A549 (cell line): ENCODE measurements around the gene STX18. TPM values are rescaled to one million over a fixed set of nuclear protein-coding genes. Genes with fewer than 3 reads are reported as not detected.

Source experiments
- ATAC-seq, 2 experiments: fragments of 200-7000 bp in 1 of 2; fragments of >200 bp in 1 of 2; cut with Nextera tagmentation in 1 of 2; cut with Tn5 transposase in 1 of 2; 3 replicates each; pipeline versions ENCODE4 v1.8.0 to v1.9.1; 2018 to 2020; ENCODE audit warnings: mild to moderate bottlenecking in 1 of 2, moderate library complexity in 1 of 2
- CTCF ChIA-PET: fragments of 300-600 bp; sonication (Branson Sonifier 250); formaldehyde crosslinking; extraction: SDS; loops from one replicate; lab custom pipeline; 2021; ENCODE audit warnings: antibody characterized with exemption, inconsistent platforms; lab: Yijun Ruan, JAX
- POLR2A ChIA-PET: fragments of 350-600 bp; formaldehyde crosslinking; extraction: SDS; loops from one replicate; lab custom pipeline; 2021; ENCODE audit warnings: antibody characterized with exemption, inconsistent platforms; lab: Yijun Ruan, JAX
- DNase-seq, 2 experiments: peaks; one replicate each; pipeline versions ENCODE4 v3.0.0 to v3.0.0-alpha.2; 2011 to 2016; ENCODE audit warnings: low read depth in 1 of 2, low spot score in 1 of 2
- FAIRE-seq: peaks from 2 replicates; lab custom pipeline; 2011; peaks lifted over from hg19 to GRCh38; lab: Jason Lieb, UNC
- H3K27ac ChIP-seq, 2 experiments: fragments of >200 bp; sonication (Bioruptor Twin); formaldehyde crosslinking; 3 replicates each; pipeline ENCODE4 v1.5.1; 2016 to 2017
- H3K4me1 ChIP-seq: fragments of >200 bp; sonication (Bioruptor Twin); formaldehyde crosslinking; 3 replicates; pipeline ENCODE4 v1.6.1; 2016
- H3K4me2 ChIP-seq: fragments of >200 bp; sonication (Bioruptor Twin); formaldehyde crosslinking; 3 replicates; pipeline ENCODE4 v1.6.1; 2016
- H3K4me3 ChIP-seq: fragments of >200 bp; sonication (Bioruptor Twin); formaldehyde crosslinking; 3 replicates; pipeline ENCODE4 v1.5.1; 2016
- H3K9me3 ChIP-seq: fragments of >200 bp; sonication (Bioruptor Twin); formaldehyde crosslinking; 3 replicates; pipeline ENCODE4 v1.6.1; 2016
- ATOH8 ChIP-seq: fragments of 250-450 bp; sonication (Bioruptor Pico); IDR thresholded peaks from 2 replicates; pipeline ENCODE4 v1.5.0; 2020; ENCODE audit warnings: low read depth, mild to moderate bottlenecking, moderate library complexity
- BCL3 ChIP-seq: fragments of >200 bp; sonication (Bioruptor Twin); formaldehyde crosslinking; IDR thresholded peaks from 3 replicates; pipeline ENCODE4 v1.6.1; 2016
- BHLHE40 ChIP-seq: IDR thresholded peaks from 2 replicates; pipeline ENCODE4 v1.6.1; 2012; ENCODE audit warnings: low read depth, low read length, inconsistent platforms
- CBX2 ChIP-seq: fragments of 200-600 bp; sonication (generic); IDR thresholded peaks from 2 replicates; pipeline ENCODE4 v1.6.1; 2016; ENCODE audit warnings: low read depth, mild to moderate bottlenecking, borderline replicate concordance
- CBX8 ChIP-seq: fragments of 200-600 bp; sonication (generic); IDR thresholded peaks from 2 replicates; pipeline ENCODE4 v1.6.1; 2016
- CHD2 ChIP-seq: fragments of 150-350 bp; IDR thresholded peaks from 2 replicates; pipeline ENCODE4 v1.6.1; 2014; ENCODE audit warnings: low read length; ENCODE audit not compliant: partially characterized antibody
- E2F6 ChIP-seq: IDR thresholded peaks from 2 replicates; pipeline ENCODE4 v1.6.1; 2012; ENCODE audit warnings: low read depth, borderline replicate concordance
- ELK1 ChIP-seq: fragments of 150-350 bp; IDR thresholded peaks from 2 replicates; pipeline ENCODE4 v1.6.1; 2014; ENCODE audit warnings: low read depth, mild to moderate bottlenecking, low read length
- EP300 ChIP-seq, 2 experiments: fragments of >200 bp; sonication (Bioruptor Twin); formaldehyde crosslinking; IDR thresholded peaks; 2 replicates in 1 of 2; 3 replicates in 1 of 2; pipeline ENCODE4 v1.6.1; 2016 to 2017
- FOSB ChIP-seq: fragments of 250-450 bp; sonication (Bioruptor Pico); IDR thresholded peaks from 2 replicates; pipeline ENCODE4 v1.5.0; 2020; ENCODE audit warnings: mild to moderate bottlenecking, moderate library complexity
- FOSL2 ChIP-seq, 2 experiments: fragments of 450-650 bp in 1 of 2; fragments of >200 bp in 1 of 2; sonication (Bioruptor Twin) in 1 of 2; formaldehyde crosslinking; IDR thresholded peaks; 2 replicates each; pipeline versions ENCODE4 v1.5.0 to v1.6.1; 2016 to 2020; ENCODE audit warnings: mild to moderate bottlenecking in 1 of 2, moderate library complexity in 1 of 2
- FOXS1 ChIP-seq: fragments of 250-450 bp; sonication (Bioruptor Pico); IDR thresholded peaks from 2 replicates; pipeline ENCODE4 v1.5.0; 2020; ENCODE audit warnings: mild to moderate bottlenecking, moderate library complexity
- HES2 ChIP-seq: fragments of >200 bp; sonication (Bioruptor Twin); formaldehyde crosslinking; IDR thresholded peaks from 2 replicates; pipeline ENCODE4 v1.6.1; 2016
- JUN ChIP-seq, 2 experiments: fragments of >200 bp; sonication (Bioruptor Twin); formaldehyde crosslinking; IDR thresholded peaks; 2 replicates in 1 of 2; 3 replicates in 1 of 2; pipeline ENCODE4 v1.6.1; 2016 to 2017
- KDM5A ChIP-seq: fragments of 200-600 bp; sonication (generic); IDR thresholded peaks from 2 replicates; pipeline ENCODE4 v1.6.1; 2016; ENCODE audit warnings: antibody characterized with exemption, mild to moderate bottlenecking
- MAFK ChIP-seq: fragments of 450-650 bp; IDR thresholded peaks from 2 replicates; pipeline ENCODE4 v1.6.1; 2014; ENCODE audit not compliant: partially characterized antibody
- NFE2L2 ChIP-seq: fragments of 150-350 bp; conservative IDR thresholded peaks from 2 replicates; pipeline ENCODE4 v1.6.1; 2014; ENCODE audit warnings: low read length
- NR3C1 ChIP-seq: fragments of >200 bp; sonication (Bioruptor Twin); formaldehyde crosslinking; IDR thresholded peaks from 3 replicates; pipeline ENCODE4 v1.6.1; 2017
- PBX3 ChIP-seq: IDR thresholded peaks from 2 replicates; pipeline ENCODE4 v1.6.1; 2012
- PHF8 ChIP-seq: fragments of 200-600 bp; sonication (generic); IDR thresholded peaks from 2 replicates; pipeline ENCODE4 v1.6.1; 2016; ENCODE audit warnings: low read depth, mild to moderate bottlenecking, antibody characterized with exemption, moderate library complexity, borderline replicate concordance
- SMC3 ChIP-seq: fragments of >200 bp; sonication (Bioruptor Twin); formaldehyde crosslinking; IDR thresholded peaks from 3 replicates; pipeline ENCODE4 v1.6.1; 2018; ENCODE audit warnings: inconsistent platforms
- ZC3H11A ChIP-seq: fragments of 450-650 bp; IDR thresholded peaks from 2 replicates; pipeline ENCODE4 v1.6.1; 2014; ENCODE audit warnings: antibody characterized with exemption, mild to moderate bottlenecking
- WGBS: methylation state at CpG from one replicate; pipeline ENCODE4 v1.1.6; 2017; ENCODE audit errors: missing lambda C conversion rate; 5-methylcytosine and 5-hydroxymethylcytosine counted together
- polyA plus RNA-seq, 4 experiments: library from polyadenylated mRNA; depleted of rRNA in 3 of 4; stranded (reverse); fragments of >200 nt; fragmentation: RNase III in 1 of 4; extraction: RNeasy Plus Mini Kit Qiagen cat#74134 plus additional on column Dnase treatment in 1 of 4; gene quantifications; 2 replicates in 3 of 4; 3 replicates in 1 of 4; pipeline ENCODE4 v1.2.3, GENCODE V29; 2011 to 2017

Gene STX18
- polyA plus RNA-seq, 2 of the 4 experiments (the other 2 are of a cell fraction): 13.4 to 19.6 TPM

GRCh38 chr4:4539481-4539880 is 2.4 kb downstream of the STX18 start:
- FAIRE-seq (no peak), DNase-seq (no peak), ATAC-seq (no peak)
- POLR2A ChIA-PET: no interaction called here
- Histone ChIP-seq H3K27ac (no peak overlapping the region), H3K4me3 (no peak overlapping the region), H3K9me3 (no peaks in the 10 kb centered on the region), H3K4me1 (peaks cover 15% of the 10 kb centered on the region; the same call in 2 of the 3 replicates), H3K4me2 (peak overlapping the region; percentile 28; the same call in 1 of the 3 replicates)
- WGBS: 76% methylated on average over 2 of the region's 2 CpGs
- CTCF ChIA-PET: interaction anchor here (0.5 kb wide), 1 partner anchor 1722 kb away, joined by 3 read pairs; no protein-coding TSS in a partner anchor
- TF ChIP-seq MAFK (no peak), KDM5A (no peak), EP300 (IDR thresholded peaks at IDR 0.05) (no peak), ZC3H11A (no peak), CHD2 (no peak), FOSL2 (IDR thresholded peaks at IDR 0.05) (no peak), FOSL2 (CRISPR knock-in tag; IDR thresholded peaks at IDR 0.05) (no peak), PBX3 (no peak), CBX8 (no peak)

- POLR2A ChIA-PET: no interaction called here
- ATAC-seq: no peak
- peaks cover 5% of the 10 kb centered on the region; the same call in 2 of the 3 replicates for H3K4me1 ChIP-seq
Measured at GRCh38 chr4:4535590-4535989, 6.3 kb downstream of the STX18 start.

More at GRCh38 chr4:4535590-4535989, 6.3 kb downstream of the STX18 start:
- TF ChIP-seq NR3C1: no peak
- no peak for TF ChIP-seq E2F6
- no peak for TF ChIP-seq BHLHE40
- TF ChIP-seq JUN (IDR thresholded peaks at IDR 0.05): no peak
- no peak for TF ChIP-seq KDM5A
- no peak for TF ChIP-seq NFE2L2
- TF ChIP-seq EP300 (IDR thresholded peaks at IDR 0.05): no peak
- TF ChIP-seq CBX2: no peak
- no peak for TF ChIP-seq HES2
- TF ChIP-seq FOSB (CRISPR knock-in tag): no peak
- TF ChIP-seq SMC3: no peak
- no peak for TF ChIP-seq ATOH8 (CRISPR knock-in tag)
- no peak for TF ChIP-seq ELK1
- no peak for TF ChIP-seq PHF8
- TF ChIP-seq BCL3: no peak
- TF ChIP-seq FOXS1 (CRISPR knock-in tag): no peak
- CTCF ChIA-PET: interaction anchor here (2.6 kb wide), 1 partner anchor 16 kb away, joined by 10 read pairs; no protein-coding TSS in a partner anchor
- H3K4me3 ChIP-seq: no peak overlapping the region
- H3K4me2 ChIP-seq: no peak overlapping the region
- H3K27ac ChIP-seq: no peak overlapping the region
- no peak for DNase-seq
- H3K9me3 ChIP-seq: no peaks in the 10 kb centered on the region
- no peak for FAIRE-seq
